ENCODE measurements around the gene CALY.

- TF ChIP-seq YY1 (IDR thresholded peaks at IDR 0.05; ENCODE audit: low read depth) = no peak
- TF ChIP-seq, protein P1, sequence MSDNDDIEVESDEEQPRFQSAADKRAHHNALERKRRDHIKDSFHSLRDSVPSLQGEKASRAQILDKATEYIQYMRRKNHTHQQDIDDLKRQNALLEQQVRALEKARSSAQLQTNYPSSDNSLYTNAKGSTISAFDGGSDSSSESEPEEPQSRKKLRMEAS (IDR thresholded peaks at IDR 0.05) = no peak
- TF ChIP-seq EP300 (IDR thresholded peaks at IDR 0.05; ENCODE audit: borderline replicate concordance) = no peak
- TF ChIP-seq REST (IDR thresholded peaks at IDR 0.05; ENCODE audit: low read depth) = no peak
- TF ChIP-seq NFIC (IDR thresholded peaks at IDR 0.05) = no peak
These were observed 12.5 kb upstream of the CALY start for GRCh38 chr10:133349160-133349568.
